Fibroblast of upper back skin (primary cell): ENCODE measurements around the gene TIMM44.
A peak's percentile ranks its signal among the peaks of the same experiment; 100 is the strongest.
"Not testable (repeated sequence)": the region's sequence is repeated elsewhere in the genome, so short reads cannot be mapped to it uniquely, and the experiment has no call there.

Experiments used
- DNase-seq: peaks from one replicate; pipeline ENCODE4 v3.0.0-alpha.2; 2013

Gene TIMM44

DNA sequence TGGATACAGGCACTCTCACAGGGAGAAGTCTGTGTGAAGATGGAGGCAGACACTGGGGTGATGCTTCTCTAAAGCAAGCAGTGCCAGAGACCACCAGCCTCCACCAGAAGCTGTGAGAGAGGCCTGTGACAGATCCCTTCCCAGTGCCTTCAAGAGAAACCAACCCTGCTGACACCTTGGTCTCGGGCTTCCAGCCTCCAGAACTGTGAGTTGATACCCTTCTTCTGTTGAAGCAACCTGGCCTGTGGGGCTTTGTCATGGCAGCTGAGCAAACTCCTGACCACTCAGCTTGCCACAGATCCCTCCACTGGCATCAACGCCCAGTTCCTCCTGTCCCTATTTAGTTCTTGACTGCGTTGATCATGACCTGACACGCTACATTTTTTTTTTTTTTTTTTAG is 33.0 kb upstream of the TIMM44 start:
- no peak for DNase-seq

DNA sequence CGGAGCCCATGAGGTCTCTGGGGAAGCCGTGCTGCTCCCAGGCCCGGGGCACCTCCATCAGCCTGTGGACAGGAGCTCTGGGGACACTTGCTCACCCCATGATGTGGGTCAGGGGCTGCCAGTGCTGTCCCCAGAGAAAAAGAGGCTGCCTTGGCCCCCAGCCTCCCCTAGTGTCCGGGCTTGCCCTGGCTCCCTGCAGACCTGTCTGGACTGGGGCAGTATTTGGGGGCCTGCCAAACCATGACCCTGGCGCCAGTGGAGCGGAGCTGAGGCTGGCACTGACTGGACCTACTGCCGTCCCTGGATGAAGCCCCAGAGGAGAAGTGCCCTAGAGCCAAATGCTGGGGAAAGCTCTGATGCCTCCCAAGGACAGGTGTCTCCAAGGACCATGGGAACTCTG is 31.6 kb upstream of the TIMM44 start:
- no peak for DNase-seq

DNA sequence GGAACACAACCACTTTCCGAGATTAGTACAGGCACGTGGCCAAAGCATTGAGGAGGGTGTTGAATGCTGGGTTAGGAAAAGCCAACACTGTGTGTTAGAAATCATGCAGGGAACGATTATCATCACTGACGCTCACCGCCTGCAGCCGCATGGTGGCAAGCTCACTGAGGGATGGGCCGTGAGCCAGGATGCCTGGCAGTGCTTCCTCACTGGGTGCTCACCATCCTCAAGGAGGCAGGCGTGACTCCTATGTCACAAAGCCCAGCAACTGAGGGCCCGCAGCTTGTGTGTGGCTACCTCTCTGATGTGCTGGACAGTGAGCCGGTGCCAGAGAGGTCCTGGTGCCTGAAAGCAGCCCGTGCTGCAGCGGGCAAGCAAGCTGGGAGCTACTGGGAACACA is 30.4 kb upstream of the TIMM44 start:
- no peak for DNase-seq

DNA sequence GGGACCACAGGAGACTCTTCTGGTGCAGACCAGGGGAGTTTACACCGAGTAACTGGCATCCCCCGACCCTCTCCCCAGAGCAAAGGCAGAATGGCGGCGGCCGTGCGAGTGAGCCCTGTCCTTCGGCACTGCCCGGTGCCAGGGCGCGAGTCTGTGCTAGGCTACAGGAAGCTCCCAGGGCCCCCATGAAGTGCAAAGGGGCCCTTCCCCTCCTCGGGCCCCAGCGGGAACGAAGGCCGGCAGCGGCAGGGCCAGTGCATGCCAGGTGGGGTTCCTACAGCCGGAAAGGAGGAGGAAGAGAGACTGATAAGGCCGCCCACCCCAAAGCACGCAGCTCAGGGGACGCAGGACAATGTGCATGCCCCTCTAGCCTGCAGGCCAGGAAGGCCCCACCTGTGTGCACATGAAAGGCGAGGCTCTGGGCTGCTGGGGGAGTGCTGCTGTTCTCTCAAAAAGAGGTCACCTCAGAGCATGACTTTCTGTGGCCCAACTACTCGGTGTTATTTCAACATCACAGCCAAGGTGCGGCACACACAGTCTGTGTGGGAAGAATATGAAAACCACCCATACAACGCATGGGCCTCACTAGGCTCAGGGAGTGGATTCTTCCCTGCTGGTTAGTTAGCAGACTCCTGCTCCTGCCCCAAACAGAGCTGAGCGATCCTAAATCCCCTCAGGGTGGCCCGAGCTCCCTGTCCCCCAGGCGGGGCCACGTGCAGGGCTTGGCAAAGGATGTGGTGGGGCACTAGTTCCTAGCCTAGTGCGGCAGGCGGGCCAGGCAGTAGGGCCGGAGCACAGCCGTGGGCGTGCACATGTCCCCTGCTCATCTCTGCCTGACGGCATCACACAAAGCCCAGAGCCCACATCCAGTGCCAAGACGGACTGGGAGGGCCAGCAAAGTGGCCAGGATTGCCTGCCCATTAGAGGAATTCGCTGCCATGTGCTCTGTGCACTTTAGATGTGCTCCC is 28.4 kb upstream of the TIMM44 start:
- no peak for DNase-seq

DNA sequence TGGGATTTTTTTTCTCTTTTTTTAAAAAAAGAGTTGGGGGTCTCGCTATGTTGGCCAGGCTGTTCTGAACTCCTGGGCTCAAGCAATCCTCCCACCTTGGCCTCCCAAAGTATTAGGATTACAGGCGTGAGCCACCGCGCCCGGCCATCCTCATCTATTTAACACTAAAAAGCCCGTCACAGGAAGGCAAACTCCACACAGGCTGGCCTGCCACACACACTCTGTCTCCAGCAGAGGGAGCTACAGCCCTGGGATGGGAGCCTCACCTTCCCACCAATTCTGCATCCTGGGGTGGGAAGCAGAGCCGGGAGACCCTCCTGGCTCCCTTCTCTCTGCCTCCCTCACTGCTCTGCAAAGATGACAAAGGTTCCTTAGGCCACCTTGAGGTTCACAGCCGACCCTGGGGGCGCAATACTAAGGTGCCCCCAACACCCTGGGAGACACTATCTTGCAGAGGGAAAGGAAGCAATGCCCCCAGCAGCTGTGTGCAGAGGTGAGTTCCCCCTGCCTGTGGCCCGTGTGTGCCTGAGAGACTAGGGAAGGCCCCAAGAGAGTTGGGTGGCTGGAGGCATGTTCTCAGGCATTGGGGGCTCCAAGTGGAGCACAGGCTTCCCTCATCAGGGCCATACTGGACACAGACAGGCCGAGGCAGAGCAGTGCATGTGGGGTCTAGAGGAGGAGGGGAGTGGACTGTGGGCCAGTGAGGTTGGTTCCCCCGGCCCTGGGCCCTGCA is 27.4 kb upstream of the TIMM44 start:
- peak; percentile 31 for DNase-seq

DNA sequence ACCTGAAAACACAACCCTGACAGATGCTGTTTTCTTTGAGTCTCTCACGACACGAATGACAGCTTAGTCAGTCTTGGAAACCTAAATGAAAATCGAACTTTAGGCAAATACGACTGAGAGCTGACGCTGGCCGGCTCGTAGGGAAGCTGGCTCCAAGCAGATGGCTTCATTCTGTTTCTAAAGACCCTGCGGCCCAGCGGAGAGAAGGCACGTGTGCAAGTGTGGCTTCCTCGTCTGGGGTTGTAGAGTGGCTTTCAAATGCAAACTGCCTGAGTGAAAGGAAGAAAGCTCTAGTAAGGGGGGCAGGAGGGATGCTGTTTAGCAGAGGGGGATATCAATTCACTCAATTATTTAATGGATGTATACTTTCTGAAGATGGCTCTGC is 26.1 kb upstream of the TIMM44 start:
- DNase-seq: no peak

DNA sequence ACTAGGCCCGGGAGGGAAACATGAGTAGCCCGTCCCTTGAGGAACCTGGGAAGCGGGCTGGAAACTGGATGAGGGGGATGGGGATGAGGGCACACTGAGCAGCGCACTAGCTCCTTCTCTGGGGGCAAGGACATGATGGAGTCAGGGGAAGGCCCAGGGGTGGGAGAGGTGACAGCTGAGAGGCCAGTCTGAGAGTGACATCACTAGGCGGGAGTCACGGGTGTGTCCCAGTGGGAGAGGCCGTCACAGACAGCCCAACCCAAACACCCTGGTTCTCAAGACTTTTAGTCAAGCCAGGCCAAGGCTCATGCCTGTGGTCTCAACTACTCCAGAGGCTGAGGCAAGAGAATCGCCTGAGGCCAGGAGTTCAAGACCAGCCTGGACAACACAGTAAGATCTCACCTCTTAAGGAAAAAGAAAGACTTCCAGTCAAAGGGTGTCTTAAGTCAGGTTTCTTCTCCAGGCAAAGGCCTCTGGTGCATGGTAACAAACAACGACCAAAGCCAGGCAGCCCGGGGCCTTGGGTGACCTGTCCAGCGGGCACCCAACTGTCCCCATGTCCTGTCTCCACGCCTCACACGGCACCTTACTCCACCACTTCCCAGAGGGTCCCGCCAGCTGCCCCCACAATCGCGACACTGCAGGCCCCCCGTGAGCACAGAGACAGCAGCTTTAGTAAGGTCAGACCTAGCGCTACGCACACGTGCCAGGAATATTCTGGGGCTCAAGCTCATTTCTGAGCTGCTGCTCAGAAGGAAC is 25.5 kb upstream of the TIMM44 start:
- no peak for DNase-seq

DNA sequence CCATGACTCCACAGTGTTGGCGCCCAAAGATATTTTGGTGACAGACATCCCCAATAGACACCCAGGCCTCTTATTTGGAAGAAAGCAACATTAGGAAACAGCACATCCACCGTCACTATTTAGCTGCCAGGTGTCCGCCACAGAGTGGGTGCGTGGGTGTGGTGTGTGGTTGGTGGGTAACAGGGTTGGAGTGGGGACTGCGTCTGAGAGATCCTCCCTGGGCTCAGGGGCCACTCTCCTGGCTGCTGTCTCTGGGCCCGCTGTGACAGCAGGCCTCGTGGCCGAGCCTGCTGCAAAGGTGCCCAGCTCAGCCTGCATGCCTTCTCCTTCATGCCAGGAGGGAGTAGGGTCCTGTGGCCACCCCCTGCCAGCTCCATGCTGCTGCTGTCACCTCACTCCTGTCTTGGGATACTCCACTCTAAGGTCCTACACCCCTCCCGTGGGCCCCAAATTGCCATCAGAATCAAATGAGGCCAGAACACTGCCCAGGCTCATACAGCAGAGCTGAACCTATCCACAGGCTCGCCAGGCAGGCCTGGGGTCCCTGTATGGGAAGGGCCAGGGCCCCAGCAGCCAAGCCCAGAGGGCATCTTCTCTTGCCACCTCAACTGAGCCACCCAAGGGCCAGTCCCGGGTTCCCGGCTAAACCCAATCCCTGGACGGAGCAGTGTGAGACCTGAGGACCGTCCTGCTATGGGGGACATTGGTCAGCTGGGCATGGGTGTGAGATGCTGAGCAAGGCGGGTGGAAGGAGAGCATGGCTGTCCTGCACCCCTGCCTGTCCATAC is 24.7 kb upstream of the TIMM44 start:
- DNase-seq: no peak

DNA sequence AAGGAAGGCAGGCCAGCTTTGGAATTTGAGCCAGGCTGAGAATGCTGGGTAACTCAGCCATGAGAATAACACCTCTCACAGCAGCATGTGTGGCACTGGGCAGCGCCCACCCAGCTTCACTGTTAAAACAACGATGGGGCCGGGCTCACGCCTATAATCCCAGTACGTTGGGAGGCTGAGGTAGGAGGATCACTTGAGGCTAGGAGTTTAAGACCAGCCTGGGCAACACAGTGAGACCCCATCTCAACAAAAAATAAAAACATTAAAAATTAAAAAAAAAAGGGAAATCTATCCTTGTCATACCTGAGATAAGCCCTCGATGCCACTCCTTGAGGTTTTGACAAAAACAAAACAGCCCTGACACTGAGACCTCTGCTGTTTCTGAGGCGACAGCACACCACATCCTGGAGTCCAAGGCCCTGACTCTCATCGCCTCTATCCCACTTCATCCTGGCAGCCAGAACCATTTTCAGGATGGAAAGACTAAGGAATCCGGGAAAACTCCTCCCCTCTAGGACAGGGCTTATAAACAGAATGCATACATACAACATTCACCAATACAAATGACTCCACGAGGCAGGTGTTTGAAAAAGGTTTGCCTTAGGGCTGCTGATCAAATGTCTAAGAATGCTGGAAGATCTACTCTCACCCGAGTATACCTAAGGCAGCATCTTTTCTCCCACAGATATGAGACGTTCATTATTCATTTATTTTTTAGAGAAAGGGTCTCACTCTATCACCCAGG is 22.6 kb upstream of the TIMM44 start:
- no peak for DNase-seq

DNA sequence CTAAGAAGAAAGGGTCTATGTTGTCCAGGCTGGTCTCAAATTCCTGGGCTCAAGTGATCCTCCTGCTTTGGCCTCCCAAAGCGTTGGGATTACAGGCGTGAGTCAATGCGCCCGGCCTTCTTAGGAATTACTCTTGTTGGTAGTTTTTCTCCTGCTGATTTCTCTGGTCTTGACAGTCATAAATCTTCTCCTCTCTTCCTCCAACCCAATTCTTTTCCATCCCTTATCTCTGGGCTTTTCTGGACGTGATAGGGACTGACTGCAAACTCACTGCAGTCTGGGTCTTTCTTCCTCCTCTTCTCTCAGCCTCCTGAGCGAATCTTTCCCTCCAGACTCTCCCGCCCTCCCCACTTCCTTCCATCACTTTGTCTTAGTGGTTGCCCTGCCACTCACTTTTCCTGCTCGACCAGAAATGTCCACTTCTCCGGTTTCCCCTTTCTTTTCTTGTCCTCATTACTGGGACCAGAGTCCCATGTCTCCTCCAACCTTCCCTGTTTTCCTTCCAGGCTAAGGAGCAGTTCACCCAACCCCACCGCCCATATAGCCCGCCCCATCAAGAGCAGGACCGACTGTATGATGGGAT is 21.9 kb upstream of the TIMM44 start:
- DNase-seq: no peak

DNA sequence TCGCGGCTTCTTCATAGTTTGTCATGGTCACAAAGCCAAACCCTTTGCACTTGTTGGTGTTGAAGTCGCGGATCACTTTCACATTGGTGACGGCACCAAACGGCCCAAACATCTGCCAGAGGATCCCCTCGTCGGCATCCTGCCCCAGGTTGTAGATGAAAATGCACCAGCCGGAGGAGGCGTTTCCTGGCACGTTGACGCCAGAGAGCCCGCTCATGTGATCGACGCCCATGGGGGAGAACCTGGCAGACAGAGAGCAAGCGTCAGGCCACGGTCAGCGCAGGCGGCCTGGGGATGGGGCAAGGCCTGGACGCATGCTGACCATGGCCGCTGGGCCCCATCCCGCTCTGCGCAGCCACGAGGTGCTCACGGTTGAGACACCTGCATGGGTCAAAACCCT is 20.1 kb upstream of the TIMM44 start:
- DNase-seq: no peak

DNA sequence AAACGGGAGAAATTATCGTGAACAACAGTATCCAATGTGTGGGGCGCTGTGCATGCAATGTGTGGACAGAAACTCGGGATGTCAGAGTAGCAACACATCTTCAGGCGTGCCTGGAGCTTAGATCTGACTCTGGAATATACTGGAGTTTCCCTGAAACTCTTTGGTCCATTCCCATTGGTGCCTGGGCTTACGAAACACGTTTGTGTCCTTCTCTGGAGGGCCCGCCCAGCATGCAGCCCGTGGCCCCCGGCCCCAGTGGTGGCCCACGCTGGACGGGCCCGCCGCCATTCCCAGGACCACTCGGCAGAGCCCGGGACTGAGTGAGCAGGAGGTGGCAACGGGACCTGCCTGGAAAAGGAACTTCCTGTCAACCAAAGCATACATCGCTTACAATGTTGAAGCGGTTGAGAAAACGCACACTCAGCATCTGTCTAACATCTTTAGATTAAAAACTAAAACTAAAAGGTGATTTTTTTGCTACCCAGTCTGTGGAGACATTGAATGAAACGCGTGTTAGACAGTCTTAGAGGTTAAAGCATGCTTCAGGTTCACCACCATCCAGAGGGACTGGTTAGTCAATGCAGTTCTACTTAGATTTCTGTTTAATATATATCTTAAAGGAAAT is 19.3 kb upstream of the TIMM44 start:
- no peak for DNase-seq

DNA sequence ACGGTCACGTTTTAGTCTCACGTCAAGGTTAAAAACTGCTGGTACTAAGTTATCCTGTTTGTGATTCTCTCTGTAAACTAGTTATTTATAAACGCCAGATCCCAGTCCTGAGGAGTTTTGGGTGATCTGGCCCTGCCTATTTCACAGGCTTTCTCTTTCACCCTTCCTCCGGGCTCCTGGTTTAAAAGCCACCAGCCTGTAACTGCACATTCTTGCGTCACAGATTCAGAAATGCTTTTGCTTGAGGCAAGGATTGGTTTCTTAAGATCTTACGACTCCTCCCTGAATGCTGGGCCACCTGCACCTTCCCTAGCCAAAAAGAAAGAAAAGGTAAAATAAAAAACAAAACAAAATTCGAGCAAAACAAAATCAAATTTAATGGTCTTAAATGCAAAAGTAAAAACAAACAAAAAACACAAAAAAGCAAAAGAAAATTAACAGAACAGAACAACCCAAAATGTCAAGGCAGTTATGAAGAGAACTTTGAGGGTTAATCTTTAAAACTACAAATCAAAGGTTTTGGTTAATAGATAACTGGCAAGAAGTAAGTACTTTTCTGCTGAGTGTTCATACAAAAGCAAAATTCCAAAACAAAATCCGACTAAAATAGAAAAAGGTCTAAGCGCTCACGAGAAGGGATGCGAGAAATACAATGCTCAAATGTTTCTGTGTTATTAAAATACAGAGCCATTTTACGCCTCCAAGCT is 18.6 kb upstream of the TIMM44 start:
- no peak for DNase-seq

DNA sequence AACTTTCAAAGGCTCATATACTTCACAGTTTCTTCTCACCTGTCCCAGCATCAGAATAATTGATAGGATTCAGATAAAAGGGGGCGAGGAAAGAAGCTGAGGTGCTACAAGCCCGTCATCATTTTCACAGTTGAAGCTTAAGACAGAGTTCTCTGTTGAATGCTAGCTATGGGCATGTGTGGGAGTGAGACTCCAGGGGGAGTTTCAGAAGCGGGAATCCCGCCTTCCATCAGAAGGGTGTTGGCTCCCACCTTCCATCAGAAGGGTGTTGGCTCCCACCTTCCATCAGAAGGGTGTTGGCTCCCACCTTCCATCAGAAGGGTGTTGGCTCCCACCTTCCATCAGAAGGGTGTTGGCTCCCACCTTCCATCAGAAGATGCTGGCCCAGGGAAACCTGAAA is 17.6 kb upstream of the TIMM44 start:
- DNase-seq: not testable (repeated sequence)

DNA sequence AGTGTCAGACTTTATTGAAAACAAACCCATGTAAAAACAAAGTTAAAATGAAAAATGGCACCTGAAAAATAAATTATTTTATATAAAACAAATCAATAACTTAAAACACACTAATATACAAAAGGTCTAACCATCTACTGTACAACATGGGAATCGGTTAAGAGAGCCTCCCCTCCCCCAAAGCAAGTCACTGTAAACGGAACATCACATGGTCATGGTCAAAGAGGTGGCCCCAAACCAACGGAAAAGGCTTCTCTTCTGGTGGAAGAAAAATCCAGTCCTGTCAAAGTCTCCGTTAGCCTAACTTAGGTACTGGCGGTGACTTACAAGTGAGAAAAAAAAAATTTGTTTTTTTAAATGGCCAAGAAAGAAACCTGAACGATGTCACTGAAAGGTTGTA is 15.7 kb upstream of the TIMM44 start:
- DNase-seq: no peak

DNA sequence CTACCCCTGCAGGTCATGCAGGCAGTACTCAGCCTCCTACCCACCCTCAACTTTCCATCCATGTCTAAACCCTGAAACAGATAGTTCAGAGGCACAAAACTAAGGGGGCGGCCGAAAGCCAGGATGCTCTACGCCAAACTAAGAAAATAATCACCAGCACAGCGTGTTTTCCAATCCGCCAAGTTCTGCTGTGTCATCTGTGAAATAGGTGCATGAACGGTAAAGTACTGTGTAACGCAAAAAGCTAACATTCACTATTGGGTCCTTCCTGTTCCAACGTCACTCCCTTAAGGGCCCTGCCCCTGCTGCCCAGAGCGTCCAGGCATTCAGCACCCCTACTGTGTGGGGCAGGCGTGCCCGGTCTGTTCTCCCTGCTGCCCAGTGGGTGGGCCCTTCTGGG is 12.2 kb upstream of the TIMM44 start:
- DNase-seq: no peak

DNA sequence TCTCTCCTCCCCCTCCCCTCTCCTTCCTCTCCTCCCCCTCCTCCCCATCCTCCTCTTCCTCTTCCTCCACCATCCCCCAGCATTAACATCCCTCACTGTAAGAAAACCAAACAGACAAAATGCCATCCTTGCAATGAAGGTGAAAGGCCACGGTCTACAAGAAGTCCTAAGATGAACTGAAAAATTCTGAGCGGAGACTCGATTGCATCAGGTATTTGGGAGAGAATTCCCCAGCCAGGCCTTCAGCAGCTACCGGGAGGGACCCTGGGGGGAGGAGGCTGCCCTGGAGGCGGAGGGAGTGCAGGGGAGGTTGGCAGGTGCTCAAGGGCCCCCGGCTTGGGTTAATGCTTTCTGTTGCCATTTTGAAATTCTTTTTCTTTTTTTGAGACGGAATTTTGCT is 10.1 kb upstream of the TIMM44 start:
- no peak for DNase-seq

DNA sequence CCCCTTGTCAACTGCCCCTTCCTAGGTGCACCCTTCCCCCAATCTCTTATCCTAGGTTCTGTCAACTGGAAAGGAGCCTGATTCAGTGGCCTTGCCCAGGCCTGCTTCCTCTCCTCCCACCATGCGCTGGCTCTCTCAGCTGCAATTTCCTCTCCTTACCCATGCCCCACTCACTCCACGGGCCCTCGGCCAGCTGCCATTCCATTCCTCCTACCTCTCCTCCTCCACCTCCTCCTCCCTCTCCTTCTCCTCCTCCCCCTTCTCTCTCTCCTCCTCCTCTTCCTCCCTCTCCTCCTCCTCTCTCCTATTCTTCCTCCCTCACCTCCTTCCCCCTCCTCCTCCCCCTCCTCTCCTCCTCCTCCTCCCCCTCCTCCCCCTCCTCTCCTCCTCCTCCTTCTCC is 9.6 kb upstream of the TIMM44 start:
- peak; percentile 52 for DNase-seq

DNA sequence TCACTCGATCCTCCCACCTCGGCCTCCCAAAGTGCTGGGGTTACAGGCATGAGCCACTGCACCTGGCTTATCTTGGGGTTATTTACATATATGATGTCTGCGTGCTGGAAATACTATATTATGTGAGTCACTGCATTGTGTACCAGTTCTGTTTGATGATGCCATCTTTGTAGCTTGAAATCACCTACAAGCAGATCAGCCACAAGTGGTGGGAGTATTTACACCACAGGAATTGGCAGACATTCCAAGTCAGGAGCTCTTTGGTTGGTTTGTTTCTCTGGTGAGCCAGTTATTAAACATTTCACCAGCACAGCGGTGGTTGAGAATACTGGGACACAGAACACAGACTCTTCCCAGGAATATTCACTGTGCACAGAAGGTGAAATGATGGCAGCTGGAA is 4.5 kb upstream of the TIMM44 start:
- no peak for DNase-seq

DNA sequence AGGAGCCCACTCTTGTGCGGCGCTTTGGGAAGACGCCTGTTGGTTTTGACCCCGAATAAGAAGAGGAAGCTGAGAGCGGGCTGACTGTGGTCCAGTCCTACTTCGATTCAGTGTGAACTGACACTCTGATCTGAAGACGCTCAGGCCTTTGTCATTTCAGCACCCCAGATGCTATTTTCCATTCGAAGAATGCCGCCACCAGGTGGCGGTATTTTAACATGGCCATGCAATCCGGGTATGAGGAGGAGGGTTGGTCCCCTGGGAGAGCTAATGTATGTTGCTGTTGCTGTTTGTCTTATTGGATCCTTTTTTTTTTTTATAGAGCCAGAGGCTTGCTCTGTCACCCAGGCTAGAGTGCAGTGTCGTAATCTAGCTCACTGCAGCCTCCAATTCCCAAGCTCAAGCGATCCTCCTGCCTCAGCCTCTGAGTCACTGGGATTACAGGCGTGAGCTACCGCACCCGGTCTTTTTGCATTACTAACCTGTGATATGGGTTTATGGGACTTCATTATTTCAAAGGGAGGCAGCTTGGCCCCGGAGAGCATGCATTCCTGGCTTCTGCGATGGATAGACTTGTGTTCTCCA is 803 bp upstream of the TIMM44 start:
- DNase-seq: peak; percentile 93
